Sigmoid colon (tissue), 7 donors: ENCODE data around the gene MRPS12. TPM values are rescaled to one million over a fixed set of nuclear protein-coding genes. Genes with fewer than 3 reads are reported as not detected.

Experiments
- DNase-seq: peaks from one replicate; pipeline ENCODE4 v3.0.0-alpha.2; 2019
- H3K27ac ChIP-seq, 4 donors: fragments of 200-600 bp; sonication (generic); one replicate each; pipeline ENCODE4 v1.5.1; 2016 to 2019; ENCODE audit warnings: mild to moderate bottlenecking in 1 of 4
- H3K27me3 ChIP-seq, 3 donors: fragments of 200-600 bp; sonication (generic); one replicate each; pipeline ENCODE4 v1.5.1; 2019; ENCODE audit warnings: mild to moderate bottlenecking in 1 of 3
- H3K36me3 ChIP-seq, 4 donors: fragments of 200-600 bp; sonication (generic); one replicate each; pipeline ENCODE4 v1.5.1; 2016 to 2019
- H3K4me1 ChIP-seq, 4 donors: fragments of 200-600 bp; sonication (generic); one replicate each; pipeline ENCODE4 v1.5.1; 2017 to 2019
- H3K4me3 ChIP-seq, 4 donors: fragments of 200-600 bp; sonication (generic); one replicate each; pipeline ENCODE4 v1.5.1; 2017 to 2019; ENCODE audit warnings: mild to moderate bottlenecking in 2 of 4, moderate library complexity in 1 of 4
- H3K9me3 ChIP-seq, 4 donors: fragments of 200-600 bp in 3 of 4; sonication (generic) in 3 of 4; one replicate each; pipeline versions ENCODE4 v1.5.1 to v1.6.1; 2013 to 2019
- CTCF ChIP-seq, 4 experiments: fragments of 450-650 bp in 3 of 4; fragments of 200-600 bp in 1 of 4; IDR thresholded peaks; one replicate each; pipeline ENCODE4 v1.5.1; 2016 to 2019; ENCODE audit warnings: antibody characterized with exemption in 4 of 4, mild to moderate bottlenecking in 3 of 4, moderate library complexity in 2 of 4
- EP300 ChIP-seq, 4 donors: sonication (generic); formaldehyde crosslinking; IDR thresholded peaks; one replicate each; pipeline ENCODE4 v1.6.1; 2017; ENCODE audit warnings: antibody characterized with exemption in 4 of 4
- POLR2A ChIP-seq, 2 donors: fragments of 450-650 bp; IDR thresholded peaks; one replicate each; pipeline ENCODE4 v1.6.1; 2016; ENCODE audit warnings: antibody characterized with exemption in 2 of 2, mild to moderate bottlenecking in 2 of 2, moderate library complexity in 2 of 2
- POLR2AphosphoS5 ChIP-seq, 4 donors: sonication (generic); formaldehyde crosslinking; IDR thresholded peaks; one replicate each; pipeline ENCODE4 v1.6.1; 2017; ENCODE audit warnings: antibody characterized with exemption in 4 of 4
- WGBS, 2 donors: extraction: QIAGEN DNeasy Blood & Tissue Kit; methylation state at CpG; one replicate each; pipeline ENCODE4 v1.1.7; 2013; 5-methylcytosine and 5-hydroxymethylcytosine counted together
- intact Hi-C: fragments of 100-400 bp; cut with DNase I; formaldehyde crosslinking; loops from one replicate; pipeline ENCODE4 v1.15.1; 2023
- polyA plus RNA-seq, 3 donors: library from polyadenylated mRNA; stranded (reverse); fragments of 200-250 nt; gene quantifications; one replicate each; pipeline ENCODE4 v1.2.3, GENCODE V29; 2013
- total RNA-seq, 4 donors: library from RNA; depleted of rRNA; stranded (reverse); fragments of >200 nt; gene quantifications; one replicate each; pipeline ENCODE4 v1.1.0, GENCODE V29; 2016
- donor health status: healthy with polysubstance abuse.
- donor health status: Bipolar disorder and iron deficiency.
- donor health status: healthy.

MRPS12 gene
- total and polyA plus RNA-seq, 7 donors, result 25.0 to 74.4 (median 30.7) TPM

DNA sequence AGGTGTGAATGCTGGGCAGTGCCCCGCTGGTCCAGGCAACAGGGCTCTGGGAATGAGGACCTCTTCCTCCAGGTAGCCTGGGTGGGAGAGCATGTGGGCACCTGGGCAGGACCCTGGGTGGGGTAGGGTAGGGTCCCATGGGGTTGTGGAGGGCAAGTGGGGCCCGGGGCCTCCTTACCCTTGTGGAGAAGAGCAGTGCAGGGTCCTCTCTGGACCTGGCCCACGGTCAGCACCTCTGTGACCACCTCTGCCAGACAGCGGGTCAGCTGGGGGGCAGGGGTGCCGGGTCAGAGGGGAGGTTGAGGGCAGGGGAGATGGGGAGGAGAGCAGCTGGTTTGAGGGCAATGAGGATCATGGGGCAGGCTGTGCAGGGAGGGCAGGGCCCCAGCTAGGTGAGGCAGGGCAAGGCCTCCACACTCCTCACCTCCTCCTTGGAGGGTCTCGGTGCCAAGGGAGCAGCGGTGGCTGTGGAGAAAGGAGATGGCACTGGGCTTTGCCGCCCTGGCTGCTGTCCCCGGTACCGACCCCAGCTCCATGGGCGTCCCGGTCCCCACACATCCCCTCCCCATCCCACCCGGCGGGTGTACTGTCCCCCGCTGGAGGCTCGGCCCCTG, 19.2 kb upstream of the MRPS12 start:
- Histone ChIP-seq H3K36me3 (peaks cover 0 to 16% (median 12%) of the 10 kb centered on the region in 4 donors), H3K4me3 (no peak overlapping the region), H3K9me3 (no peaks in the 10 kb centered on the region), H3K27ac (no peak overlapping the region), H3K4me1 (no peaks in the 10 kb centered on the region), H3K27me3 (peaks cover 0 to 25% (median 13%) of the 10 kb centered on the region in 3 donors)
- intact Hi-C loops, result no loop called here
- 62 to 64% methylated on average over 16 of the region's 16 CpGs for WGBS, 2 donors
- no peak for DNase-seq
- TF ChIP-seq CTCF (IDR thresholded peaks at IDR 0.05) (no peak), POLR2AphosphoS5 (IDR thresholded peaks at IDR 0.05) (no peak), EP300 (IDR thresholded peaks at IDR 0.05) (no peak), POLR2A (IDR thresholded peaks at IDR 0.05) (no peak)

- 74 to 78% methylated on average over 12 of the region's 12 CpGs for WGBS, 2 donors
- TF ChIP-seq POLR2A (IDR thresholded peaks at IDR 0.05) (no peak), CTCF (IDR thresholded peaks at IDR 0.05) (no peak), POLR2AphosphoS5 (IDR thresholded peaks at IDR 0.05) (no peak), EP300 (IDR thresholded peaks at IDR 0.05) (no peak)
- H3K27ac ChIP-seq, result no peak overlapping the region
- no peak for DNase-seq
- H3K36me3 ChIP-seq, result peaks cover 0 to 3% (median 2%) of the 10 kb centered on the region in 4 donors
- no peaks in the 10 kb centered on the region for H3K4me1 ChIP-seq
- peaks cover 0 to 25% (median 13%) of the 10 kb centered on the region in 3 donors for H3K27me3 ChIP-seq
- no peak overlapping the region for H3K4me3 ChIP-seq
- intact Hi-C loops, result no loop called here
- H3K9me3 ChIP-seq, result no peaks in the 10 kb centered on the region
Observed at GRCh38 chr19:38912600-38913514, 17.9 kb upstream of the MRPS12 start.

- Histone ChIP-seq H3K9me3 (no peaks in the 10 kb centered on the region), H3K27me3 (peaks cover 0 to 25% (median 13%) of the 10 kb centered on the region in 3 donors), H3K36me3 (no peaks in the 10 kb centered on the region), H3K4me3 (no peak overlapping the region), H3K27ac (no peak overlapping the region), H3K4me1 (no peaks in the 10 kb centered on the region)
- no peak for DNase-seq
- TF ChIP-seq POLR2A (IDR thresholded peaks at IDR 0.05), result no peak
- no peak for TF ChIP-seq CTCF (IDR thresholded peaks at IDR 0.05)
- no peak for TF ChIP-seq POLR2AphosphoS5 (IDR thresholded peaks at IDR 0.05)
- TF ChIP-seq EP300 (IDR thresholded peaks at IDR 0.05), result no peak
- 94% methylated on average over 8 of the region's 8 CpGs for WGBS, 2 donors
- intact Hi-C loops, result no loop called here
Observed at GRCh38 chr19:38913958-38914357, 16.8 kb upstream of the MRPS12 start.

- H3K27me3 ChIP-seq, result peaks cover 0 to 21% (median 13%) of the 10 kb centered on the region in 3 donors
- H3K4me1 ChIP-seq, result no peaks in the 10 kb centered on the region
- no peak overlapping the region for H3K4me3 ChIP-seq
- intact Hi-C loops, result no loop called here
- TF ChIP-seq POLR2A (IDR thresholded peaks at IDR 0.05) (no peak), CTCF (IDR thresholded peaks at IDR 0.05) (no peak), EP300 (IDR thresholded peaks at IDR 0.05) (no peak), POLR2AphosphoS5 (IDR thresholded peaks at IDR 0.05) (no peak)
- H3K9me3 ChIP-seq, result no peaks in the 10 kb centered on the region
- 92 to 94% methylated on average over 44 of the region's 44 CpGs for WGBS, 2 donors
- no peak overlapping the region for H3K27ac ChIP-seq
- no peaks in the 10 kb centered on the region for H3K36me3 ChIP-seq
- no peak for DNase-seq
Observed at GRCh38 chr19:38915329-38916321, 15.1 kb upstream of the MRPS12 start.
